Astrocyte (in vitro differentiated cells and primary cell): ENCODE measurements around the gene MGAT5. TPM values are rescaled to one million over a fixed set of nuclear protein-coding genes. Genes with fewer than 3 reads are reported as not detected.
A peak's percentile ranks its signal among the peaks of the same experiment; 100 is the strongest.

Experiments used
- DNase-seq: peaks from one replicate; pipeline ENCODE4 v3.0.0-alpha.2; 2010; ENCODE audit warnings: low read depth
- FAIRE-seq: peaks from 2 replicates; lab custom pipeline; 2011; peaks lifted over from hg19 to GRCh38; lab: Jason Lieb, UNC
- H2AFZ ChIP-seq: 2 replicates; pipeline ENCODE4 v1.6.0; 2012; ENCODE audit warnings: low read depth, low read length, inconsistent platforms
- H3K27ac ChIP-seq: 2 replicates; pipeline ENCODE4 v1.5.1; 2011; ENCODE audit warnings: low read depth, low read length, inconsistent platforms
- H3K27me3 ChIP-seq: 2 replicates; pipeline ENCODE4 v1.6.0; 2011; ENCODE audit warnings: low read length, inconsistent platforms; ENCODE audit not compliant: insufficient read depth
- H3K36me3 ChIP-seq: 2 replicates; pipeline ENCODE4 v1.5.1; 2011; ENCODE audit warnings: low read length, inconsistent platforms; ENCODE audit not compliant: insufficient read depth
- H3K4me1 ChIP-seq: 2 replicates; pipeline ENCODE4 v1.5.1; 2011; ENCODE audit warnings: low read length, inconsistent platforms; ENCODE audit not compliant: insufficient read depth
- H3K4me2 ChIP-seq: 2 replicates; pipeline ENCODE4 v1.6.0; 2012; ENCODE audit warnings: low read length, inconsistent platforms
- H3K4me3 ChIP-seq: 2 replicates; pipeline ENCODE4 v1.5.1; 2011; ENCODE audit warnings: low read depth, mild to moderate bottlenecking, low read length, inconsistent platforms; ENCODE audit not compliant: insufficient read depth
- H3K79me2 ChIP-seq: 2 replicates; pipeline ENCODE4 v1.6.0; 2012; ENCODE audit warnings: mild to moderate bottlenecking, low read length, inconsistent platforms; ENCODE audit not compliant: insufficient read depth
- H3K9ac ChIP-seq: 2 replicates; pipeline ENCODE4 v1.6.0; 2012; ENCODE audit warnings: mild to moderate bottlenecking, low read length, inconsistent platforms
- H3K9me3 ChIP-seq: 2 replicates; pipeline ENCODE4 v1.5.1; 2012; ENCODE audit warnings: low read depth, mild to moderate bottlenecking, low read length, inconsistent platforms; ENCODE audit not compliant: insufficient read depth
- H4K20me1 ChIP-seq: 2 replicates; pipeline ENCODE4 v1.6.0; 2012; ENCODE audit warnings: low read length, inconsistent platforms; ENCODE audit not compliant: insufficient read depth
- H3K27ac Mint-ChIP-seq: one replicate; pipeline ENCODE4 v1.8.0; 2021; ENCODE audit warnings: mild to moderate bottlenecking, mixed read lengths; ENCODE audit not compliant: unreplicated experiment
- H3K27me3 Mint-ChIP-seq: one replicate; pipeline ENCODE4 v1.8.0; 2021; ENCODE audit warnings: low read depth, mixed read lengths; ENCODE audit not compliant: unreplicated experiment
- H3K36me3 Mint-ChIP-seq: one replicate; pipeline ENCODE4 v1.8.0; 2021; ENCODE audit warnings: low read depth, mixed read lengths; ENCODE audit not compliant: unreplicated experiment
- H3K4me1 Mint-ChIP-seq: one replicate; pipeline ENCODE4 v1.8.0; 2021; ENCODE audit warnings: low read depth, mixed read lengths; ENCODE audit not compliant: unreplicated experiment
- H3K4me3 Mint-ChIP-seq: one replicate; pipeline ENCODE4 v1.8.0; 2021; ENCODE audit warnings: mild to moderate bottlenecking, moderate library complexity, mixed read lengths; ENCODE audit not compliant: unreplicated experiment
- H3K9me3 Mint-ChIP-seq: one replicate; pipeline ENCODE4 v1.8.0; 2021; ENCODE audit warnings: mild to moderate bottlenecking, mixed read lengths; ENCODE audit not compliant: unreplicated experiment
- CTCF ChIP-seq: IDR thresholded peaks from 2 replicates; pipeline ENCODE4 v1.5.1; 2011; ENCODE audit warnings: low read depth, mild to moderate bottlenecking, inconsistent platforms, low read length, moderate library complexity; ENCODE audit not compliant: insufficient read depth
- EZH2 ChIP-seq: IDR thresholded peaks from 2 replicates; pipeline ENCODE4 v1.6.1; 2012; ENCODE audit warnings: mild to moderate bottlenecking, low read length, inconsistent platforms; ENCODE audit not compliant: insufficient read depth
- total RNA-seq: library from RNA; stranded (reverse); gene quantifications from 2 replicates; pipeline ENCODE4 v1.2.1, GENCODE V29; 2021

Gene MGAT5
- total RNA-seq, 1 donor from 2014 or later, result 80.2 TPM

GRCh38 chr2:134402410-134402809 is 148.5 kb downstream of the MGAT5 start:
- Histone ChIP-seq H3K36me3 (no peaks in the 10 kb centered on the region), H3K79me2 (no peaks in the 10 kb centered on the region), H3K4me3 (no peak overlapping the region), H4K20me1 (peaks cover 3% of the 10 kb centered on the region), H3K4me2 (no peak overlapping the region), H3K27ac (no peak overlapping the region), H3K9me3 (no peaks in the 10 kb centered on the region), H3K27me3 (no peaks in the 10 kb centered on the region), H2AFZ (no peak overlapping the region), H3K4me1 (peaks cover 38% of the 10 kb centered on the region), H3K9ac (no peak overlapping the region)
- Mint-ChIP-seq H3K27ac (no peak overlapping the region), H3K4me3 (no peak overlapping the region), H3K27me3 (no peaks in the 10 kb centered on the region), H3K9me3 (peaks cover 2% of the 10 kb centered on the region), H3K4me1 (peaks cover 28% of the 10 kb centered on the region), H3K36me3 (peaks cover 14% of the 10 kb centered on the region)
- FAIRE-seq, result no peak
- TF ChIP-seq EZH2, result no peak
- no peak for TF ChIP-seq CTCF
- peak; percentile 26 for DNase-seq

- H3K27ac Mint-ChIP-seq, result no peak overlapping the region
- H4K20me1 ChIP-seq, result peaks cover 3% of the 10 kb centered on the region
- peaks cover 38% of the 10 kb centered on the region for H3K4me1 ChIP-seq
- H3K27me3 ChIP-seq, result no peaks in the 10 kb centered on the region
- no peaks in the 10 kb centered on the region for H3K36me3 ChIP-seq
- H2AFZ ChIP-seq, result no peak overlapping the region
- TF ChIP-seq CTCF, result no peak
- TF ChIP-seq EZH2, result no peak
- no peak overlapping the region for H3K9ac ChIP-seq
- H3K4me3 Mint-ChIP-seq, result no peak overlapping the region
- no peaks in the 10 kb centered on the region for H3K27me3 Mint-ChIP-seq
- H3K36me3 Mint-ChIP-seq, result peaks cover 17% of the 10 kb centered on the region
- peak overlapping the region; percentile 13 for H3K27ac ChIP-seq
- no peak for FAIRE-seq
- H3K9me3 ChIP-seq, result no peaks in the 10 kb centered on the region
- peaks cover 2% of the 10 kb centered on the region for H3K9me3 Mint-ChIP-seq
- H3K4me2 ChIP-seq, result peak overlapping the region; percentile 21
- peak; percentile 69 for DNase-seq
- H3K4me3 ChIP-seq, result no peak overlapping the region
- no peaks in the 10 kb centered on the region for H3K79me2 ChIP-seq
- peaks cover 44% of the 10 kb centered on the region for H3K4me1 Mint-ChIP-seq
Measured at GRCh38 chr2:134405611-134406081, 151.8 kb downstream of the MGAT5 start.

GRCh38 chr2:134406311-134406710 is 152.4 kb downstream of the MGAT5 start:
- no peaks in the 10 kb centered on the region for H3K9me3 ChIP-seq
- H3K79me2 ChIP-seq, result no peaks in the 10 kb centered on the region
- H3K4me3 Mint-ChIP-seq, result no peak overlapping the region
- no peaks in the 10 kb centered on the region for H3K27me3 ChIP-seq
- H3K4me1 ChIP-seq, result peaks cover 43% of the 10 kb centered on the region
- no peaks in the 10 kb centered on the region for H3K27me3 Mint-ChIP-seq
- H3K36me3 Mint-ChIP-seq, result peaks cover 13% of the 10 kb centered on the region
- no peak overlapping the region for H2AFZ ChIP-seq
- peaks cover 51% of the 10 kb centered on the region for H3K4me1 Mint-ChIP-seq
- H3K36me3 ChIP-seq, result no peaks in the 10 kb centered on the region
- H3K27ac Mint-ChIP-seq, result no peak overlapping the region
- peak overlapping the region; percentile 21 for H3K4me2 ChIP-seq
- H3K9ac ChIP-seq, result no peak overlapping the region
- FAIRE-seq (no peak), DNase-seq (no peak)
- no peak overlapping the region for H3K27ac ChIP-seq
- H3K4me3 ChIP-seq, result no peak overlapping the region
- no peak for TF ChIP-seq CTCF
- no peak for TF ChIP-seq EZH2
- peaks cover 2% of the 10 kb centered on the region for H3K9me3 Mint-ChIP-seq
- H4K20me1 ChIP-seq, result peaks cover 3% of the 10 kb centered on the region
